Measurements from ENCODE around the gene RILPL2. TPM values are rescaled to one million over a fixed set of nuclear protein-coding genes. Genes with fewer than 3 reads are reported as not detected.
"Not testable (repeated sequence)": the region's sequence is repeated elsewhere in the genome, so short reads cannot be mapped to it uniquely, and the experiment has no call there.

The RILPL2 gene
- polyA plus RNA-seq, 3 donors from 2014 or later, result 4.7 to 6.5 (median 6.5) TPM

DNA sequence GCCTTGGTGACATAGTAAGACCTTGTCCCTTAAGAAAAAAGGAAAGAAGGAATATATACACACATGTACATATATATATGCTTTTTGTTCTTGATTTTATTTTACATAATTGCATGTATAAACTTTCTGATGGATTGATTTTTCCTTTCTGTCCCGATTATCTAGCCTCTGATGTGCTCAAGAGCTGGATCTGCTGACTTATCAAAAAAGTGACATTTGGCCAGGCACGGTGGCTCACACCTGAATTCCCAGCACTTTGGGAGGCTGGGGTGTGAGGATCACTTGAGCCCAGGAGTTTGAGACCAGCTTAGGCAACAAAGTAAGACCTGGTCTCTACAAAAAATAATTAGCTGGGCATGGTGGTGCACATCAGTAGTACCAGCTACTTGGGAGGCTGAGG lies 33.5 kb upstream of the RILPL2 start:
- Mint-ChIP-seq H3K27ac (no peak overlapping the region), H3K9me3 (no peaks in the 10 kb centered on the region), H3K4me3 (no peak overlapping the region), H3K27me3 (ENCODE audit: low read depth in 3 of 3) (peaks cover 0 to 1% (median 0%) of the 10 kb centered on the region in 3 donors), H3K36me3 (peaks cover 0 to 23% (median under 1%) of the 10 kb centered on the region in 3 donors), H3K4me1 (peaks cover 10 to 14% of the 10 kb centered on the region in 2 donors)
- DNase-seq, result no peak

DNA sequence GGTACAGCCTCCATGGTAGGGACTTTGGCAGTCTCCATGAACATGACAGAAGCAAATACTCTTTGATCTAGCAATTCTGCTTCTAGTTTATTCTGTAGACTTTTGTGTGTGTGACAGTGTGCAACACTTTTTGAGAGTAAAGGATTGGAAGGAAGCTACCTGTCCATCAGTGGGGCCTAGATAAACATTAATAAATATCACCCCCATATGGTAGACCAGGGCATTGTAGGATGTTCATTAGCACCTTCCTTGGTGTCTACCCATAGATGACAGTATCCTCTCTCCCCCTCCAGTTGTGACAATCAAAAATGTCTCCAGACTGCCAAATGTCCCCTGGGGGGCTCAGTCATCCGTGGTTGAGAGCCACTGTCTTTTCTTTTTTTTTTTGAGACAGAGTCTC lies 32.3 kb upstream of the RILPL2 start:
- no peak for DNase-seq
- peaks cover 0 to 27% (median 4%) of the 10 kb centered on the region in 3 donors for H3K36me3 Mint-ChIP-seq
- H3K27ac Mint-ChIP-seq, result no peak overlapping the region
- peaks cover 0 to 1% (median 0%) of the 10 kb centered on the region in 3 donors for H3K27me3 Mint-ChIP-seq (ENCODE audit: low read depth in 3 of 3)
- peaks cover 10 to 19% of the 10 kb centered on the region in 2 donors for H3K4me1 Mint-ChIP-seq
- H3K4me3 Mint-ChIP-seq, result no peak overlapping the region
- H3K9me3 Mint-ChIP-seq, result no peaks in the 10 kb centered on the region

DNA sequence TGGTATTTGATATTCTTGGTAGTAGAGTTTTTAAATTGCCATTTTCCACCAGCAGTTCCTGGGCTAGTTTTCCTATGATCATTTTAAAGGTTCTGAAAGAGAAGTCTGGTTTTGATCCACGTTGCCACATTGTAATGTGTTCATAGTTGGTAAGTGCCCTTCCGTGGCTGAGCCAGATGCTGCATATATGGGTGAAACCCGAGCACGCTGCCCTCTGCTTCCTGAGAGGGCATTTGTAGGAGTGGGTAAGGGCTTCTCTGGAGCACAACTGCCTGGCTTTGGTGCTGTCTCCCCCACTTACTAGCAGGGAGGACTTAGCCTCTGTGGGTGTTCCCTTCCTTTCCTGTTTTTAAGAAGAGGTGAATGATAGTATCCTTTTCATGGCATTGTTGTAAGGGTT lies 28.6 kb upstream of the RILPL2 start:
- Mint-ChIP-seq H3K27ac (peak overlapping the region in 1 of 6 donors; percentile 36), H3K9me3 (no peaks in the 10 kb centered on the region)

DNA sequence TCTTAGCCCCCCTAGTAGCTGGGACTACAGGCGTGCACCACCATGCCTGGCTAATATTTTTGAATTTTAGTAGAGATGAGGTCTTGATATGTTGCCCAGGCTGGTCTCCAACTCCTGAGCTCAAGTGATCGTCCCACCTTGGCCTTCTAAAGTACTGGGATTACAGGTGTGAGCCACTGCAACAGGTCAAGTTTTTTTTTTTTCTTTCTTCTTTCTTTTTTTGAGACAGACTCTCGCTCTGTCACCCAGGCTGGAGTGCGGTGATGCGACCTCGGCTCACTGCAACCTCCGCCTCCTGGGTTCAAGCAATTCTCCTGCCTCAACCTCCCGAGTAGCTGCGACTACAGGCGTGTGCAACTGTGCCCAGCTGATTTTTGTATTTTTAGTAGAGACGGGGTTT lies 26.7 kb upstream of the RILPL2 start:
- H3K4me3 Mint-ChIP-seq; H3K9me3 Mint-ChIP-seq; H3K27ac Mint-ChIP-seq; H3K27me3 Mint-ChIP-seq (ENCODE audit: low read depth in 3 of 3); DNase-seq: not testable (repeated sequence)
- H3K36me3 Mint-ChIP-seq, result peaks cover 4 to 21% (median 4%) of the 10 kb centered on the region in 3 donors
- peaks cover 32 to 50% of the 10 kb centered on the region in 2 donors for H3K4me1 Mint-ChIP-seq

More for the DNA sequence above, 28.6 kb upstream of the RILPL2 start:
- peaks cover 4 to 21% (median 4%) of the 10 kb centered on the region in 3 donors for H3K36me3 Mint-ChIP-seq
- peaks cover 0 to 1% (median 0%) of the 10 kb centered on the region in 3 donors for H3K27me3 Mint-ChIP-seq (ENCODE audit: low read depth in 3 of 3)
- H3K4me3 Mint-ChIP-seq, result no peak overlapping the region
- peaks cover 18 to 35% of the 10 kb centered on the region in 2 donors for H3K4me1 Mint-ChIP-seq
- DNase-seq, result no peak

DNA sequence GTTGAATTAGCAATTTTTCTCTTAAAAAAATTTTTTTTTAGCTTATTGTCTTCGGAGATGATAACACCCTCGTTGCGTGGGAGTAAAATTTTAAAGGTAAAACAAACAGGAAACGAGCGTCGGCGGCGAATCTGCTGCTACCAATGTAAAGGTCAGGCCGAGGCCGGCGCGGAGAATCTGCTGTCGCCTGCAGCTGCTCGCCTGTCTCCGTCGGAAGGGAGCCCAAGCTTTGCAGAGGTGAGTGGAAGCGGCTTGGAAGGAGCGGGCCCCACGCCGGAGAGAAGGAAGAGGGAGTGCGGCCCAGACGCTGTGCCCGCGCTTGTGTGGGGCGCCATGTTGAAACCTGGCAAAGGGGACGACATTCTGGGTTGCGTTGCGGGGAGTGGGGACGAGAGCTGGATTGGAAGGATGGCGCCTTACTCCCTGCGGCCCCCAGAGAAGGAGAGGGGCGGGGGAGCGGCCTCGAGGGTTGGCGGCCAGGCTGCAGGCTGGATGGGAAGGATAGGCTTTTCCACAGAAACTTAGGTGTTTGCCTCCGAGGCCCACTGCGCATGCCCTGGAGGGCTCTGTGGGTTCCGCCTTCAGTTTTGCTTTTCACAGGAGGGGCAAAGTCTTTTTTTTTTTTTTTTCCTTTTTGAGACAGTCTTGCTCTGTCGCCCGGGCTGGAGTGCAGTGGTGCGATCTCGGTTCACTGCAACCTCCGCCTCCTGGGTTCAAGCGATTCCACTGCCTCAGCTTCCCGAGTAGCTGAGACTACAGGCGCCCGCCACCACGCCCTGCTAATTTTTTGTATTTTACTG lies 21.7 kb upstream of the RILPL2 start, which contains the start of gene SNRNP35:
Gene SNRNP35, plus strand, starts transcription at position 160 of the 800 bp plus-strand sequence. CDS start 7,402 bp downstream, outside the sequence.
- peak; percentile 87 to 88 (median 88) for DNase-seq
- Mint-ChIP-seq H3K27me3 (ENCODE audit: low read depth in 3 of 3) (peaks cover 6 to 9% (median 6%) of the 10 kb centered on the region in 3 donors), H3K27ac (peak within 1 kb of the TSS; percentile 98 to 100 (median 99)), H3K4me1 (peaks cover 28 to 35% of the 10 kb centered on the region in 2 donors), H3K36me3 (peaks cover 0 to 5% (median 4%) of the 10 kb centered on the region in 3 donors), H3K9me3 (peaks cover 0 to 2% (median 0%) of the 10 kb centered on the region in 6 donors), H3K4me3 (peak within 1 kb of the TSS; percentile 99 to 100 (median 100))

DNA sequence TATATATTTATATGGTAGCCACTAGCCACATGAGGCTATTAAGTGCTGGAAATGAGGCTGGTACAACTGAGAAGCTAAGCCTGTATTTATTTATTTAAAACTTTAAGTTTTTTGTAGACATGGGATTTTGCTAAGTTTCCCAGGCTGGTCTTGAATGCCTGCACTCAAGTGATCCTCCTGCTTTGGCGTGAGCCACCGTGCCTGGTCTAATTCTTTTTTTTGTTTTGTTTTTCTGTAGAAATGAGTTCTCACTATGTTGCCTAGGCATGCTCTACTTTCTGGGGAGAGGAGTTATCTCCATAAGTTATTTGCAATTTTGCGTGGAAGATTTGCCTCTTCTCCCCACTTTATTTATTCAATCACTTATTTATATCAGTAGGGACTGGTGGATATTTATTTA lies 16.7 kb upstream of the RILPL2 start:
- peaks cover 4 to 9% (median 6%) of the 10 kb centered on the region in 3 donors for H3K27me3 Mint-ChIP-seq (ENCODE audit: low read depth in 3 of 3)
- no peaks in the 10 kb centered on the region for H3K9me3 Mint-ChIP-seq
- no peak overlapping the region for H3K4me3 Mint-ChIP-seq
- peak overlapping the region in 1 of 6 donors; percentile 17 for H3K27ac Mint-ChIP-seq
- DNase-seq, result peak; percentile 23 to 53 (median 38)
- no peaks in the 10 kb centered on the region for H3K36me3 Mint-ChIP-seq
- peaks cover 17% of the 10 kb centered on the region in 2 donors for H3K4me1 Mint-ChIP-seq

DNA sequence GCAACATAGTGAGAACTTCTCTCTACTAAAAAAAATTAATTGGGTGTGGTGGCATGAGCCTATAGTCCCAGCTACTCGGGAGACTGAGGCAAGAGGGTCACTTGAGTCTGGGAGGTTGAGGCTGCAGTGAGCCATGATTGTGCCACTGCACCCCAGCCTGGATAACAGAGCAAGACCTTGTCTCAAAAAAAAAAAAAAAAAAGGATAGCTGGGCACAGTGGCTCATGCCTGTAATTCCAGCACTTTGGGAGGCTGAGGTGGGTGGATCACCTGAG lies 15.7 kb upstream of the RILPL2 start:
- DNase-seq; H3K27me3 Mint-ChIP-seq (ENCODE audit: low read depth in 3 of 3); H3K36me3 Mint-ChIP-seq; H3K9me3 Mint-ChIP-seq; H3K4me3 Mint-ChIP-seq: not testable (repeated sequence)
- Mint-ChIP-seq H3K27ac (peak overlapping the region in 1 of 6 donors; percentile 17), H3K4me1 (peaks cover 14 to 19% of the 10 kb centered on the region in 2 donors)

DNA sequence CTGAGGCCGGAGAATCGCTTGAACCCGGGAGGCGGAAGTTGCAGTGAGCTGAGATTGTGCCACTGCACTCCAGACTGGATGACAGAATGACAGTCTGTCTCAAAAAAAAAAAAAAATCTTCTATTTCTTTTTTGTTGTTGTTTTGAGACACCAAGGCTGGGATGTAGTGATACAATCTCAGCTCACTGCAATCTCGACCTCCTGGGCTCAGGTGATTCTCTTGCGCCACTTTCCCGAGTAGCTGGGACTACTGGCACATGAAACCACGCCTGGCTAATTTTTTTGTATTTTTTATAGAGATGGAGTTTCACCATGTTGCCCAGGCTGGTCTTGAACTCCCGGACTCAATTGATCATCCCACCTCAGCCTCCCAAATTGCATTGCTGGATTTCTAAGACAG lies 14.2 kb upstream of the RILPL2 start:
- Mint-ChIP-seq H3K27me3 (ENCODE audit: low read depth in 3 of 3) (peaks cover 0 to 5% (median 4%) of the 10 kb centered on the region in 3 donors), H3K27ac (no peak overlapping the region), H3K36me3 (no peaks in the 10 kb centered on the region), H3K4me1 (peaks cover 13 to 19% of the 10 kb centered on the region in 2 donors), H3K9me3 (no peaks in the 10 kb centered on the region), H3K4me3 (no peak overlapping the region)
- no peak for DNase-seq

DNA sequence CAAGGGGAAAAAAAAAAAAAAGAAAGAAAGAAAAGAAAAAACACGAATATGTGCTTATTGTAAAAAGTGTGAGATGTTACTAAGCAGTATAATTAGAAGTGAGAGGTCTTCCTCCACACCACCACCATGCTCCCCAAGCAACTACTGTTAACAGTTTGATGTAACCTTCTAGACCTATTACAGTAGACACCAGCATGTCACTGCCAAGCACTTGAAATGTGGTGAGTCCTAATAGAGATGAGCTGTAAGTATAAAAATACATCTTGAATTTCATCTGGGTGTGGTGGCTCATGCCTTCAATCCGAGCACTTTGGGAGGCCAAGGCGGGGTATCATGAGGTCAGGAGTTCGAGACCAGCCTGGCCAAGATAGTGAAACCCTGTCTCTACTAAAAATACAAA lies 13.4 kb upstream of the RILPL2 start:
- H3K27me3 Mint-ChIP-seq (ENCODE audit: low read depth in 3 of 3), result peaks cover 0 to 7% (median 4%) of the 10 kb centered on the region in 3 donors
- H3K9me3 Mint-ChIP-seq, result no peaks in the 10 kb centered on the region
- H3K4me1 Mint-ChIP-seq, result peaks cover 13 to 19% of the 10 kb centered on the region in 2 donors
- H3K27ac Mint-ChIP-seq, result peak overlapping the region in 3 of 6 donors; percentile 70 to 76 (median 73)
- no peaks in the 10 kb centered on the region for H3K36me3 Mint-ChIP-seq
- no peak overlapping the region for H3K4me3 Mint-ChIP-seq
- no peak for DNase-seq

DNA sequence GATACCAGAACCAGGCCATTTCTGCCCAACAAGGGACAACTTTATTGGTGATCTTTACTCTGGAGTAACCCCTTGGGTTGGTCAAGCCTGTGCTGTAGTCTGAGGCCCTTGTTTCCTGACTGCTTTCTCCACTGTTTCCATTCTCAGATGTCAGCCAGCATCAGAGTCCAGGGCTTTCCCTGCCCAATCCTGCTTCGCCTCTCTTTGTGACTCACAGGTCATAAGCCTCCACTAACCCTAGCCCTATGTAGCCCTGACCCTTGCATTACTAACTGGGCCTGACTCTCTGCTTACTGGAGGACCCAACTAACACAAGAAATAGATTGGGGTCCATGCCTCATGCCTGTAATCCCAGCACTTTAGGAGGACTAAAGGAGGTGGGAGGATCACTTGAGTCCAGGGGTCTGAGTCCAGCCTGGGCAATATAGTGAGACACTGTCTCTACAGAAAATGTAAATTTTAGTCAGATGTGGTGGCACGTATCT lies 12.8 kb upstream of the RILPL2 start:
- DNase-seq, result no peak
- Mint-ChIP-seq H3K9me3 (no peaks in the 10 kb centered on the region), H3K4me1 (peaks cover 13 to 19% of the 10 kb centered on the region in 2 donors), H3K27me3 (ENCODE audit: low read depth in 3 of 3) (peaks cover 0 to 7% (median 4%) of the 10 kb centered on the region in 3 donors), H3K36me3 (no peaks in the 10 kb centered on the region), H3K27ac (peak overlapping the region in 5 of 6 donors; percentile 56 to 77 (median 73)), H3K4me3 (peak overlapping the region; percentile 42 to 69 (median 53))

DNA sequence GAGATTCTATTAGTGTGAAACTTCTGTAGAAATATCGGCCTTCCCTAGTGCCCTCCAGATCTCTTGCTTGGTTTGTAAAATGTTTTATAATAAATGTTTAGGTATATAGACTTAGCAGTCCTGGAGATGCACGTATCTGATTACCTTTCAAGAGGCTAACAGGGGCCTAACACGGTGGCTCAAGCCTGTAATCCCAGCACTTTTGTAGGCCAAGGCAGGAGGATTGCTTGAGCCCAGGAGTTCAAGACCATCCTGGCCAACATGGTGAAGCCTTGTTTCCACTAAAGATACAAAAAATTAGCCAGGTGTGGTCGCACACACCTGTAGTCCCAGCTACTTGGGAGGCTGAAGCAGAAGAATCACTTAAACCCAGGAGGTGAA lies 9.8 kb upstream of the RILPL2 start:
- no peak overlapping the region for H3K4me3 Mint-ChIP-seq
- no peaks in the 10 kb centered on the region for H3K9me3 Mint-ChIP-seq
- H3K36me3 Mint-ChIP-seq, result no peaks in the 10 kb centered on the region
- H3K27ac Mint-ChIP-seq, result peak overlapping the region in 1 of 6 donors; percentile 58
- H3K27me3 Mint-ChIP-seq (ENCODE audit: low read depth in 3 of 3), result peaks cover 0 to 4% (median 0%) of the 10 kb centered on the region in 3 donors
- H3K4me1 Mint-ChIP-seq, result peaks cover 13 to 19% of the 10 kb centered on the region in 2 donors
- no peak for DNase-seq

DNA sequence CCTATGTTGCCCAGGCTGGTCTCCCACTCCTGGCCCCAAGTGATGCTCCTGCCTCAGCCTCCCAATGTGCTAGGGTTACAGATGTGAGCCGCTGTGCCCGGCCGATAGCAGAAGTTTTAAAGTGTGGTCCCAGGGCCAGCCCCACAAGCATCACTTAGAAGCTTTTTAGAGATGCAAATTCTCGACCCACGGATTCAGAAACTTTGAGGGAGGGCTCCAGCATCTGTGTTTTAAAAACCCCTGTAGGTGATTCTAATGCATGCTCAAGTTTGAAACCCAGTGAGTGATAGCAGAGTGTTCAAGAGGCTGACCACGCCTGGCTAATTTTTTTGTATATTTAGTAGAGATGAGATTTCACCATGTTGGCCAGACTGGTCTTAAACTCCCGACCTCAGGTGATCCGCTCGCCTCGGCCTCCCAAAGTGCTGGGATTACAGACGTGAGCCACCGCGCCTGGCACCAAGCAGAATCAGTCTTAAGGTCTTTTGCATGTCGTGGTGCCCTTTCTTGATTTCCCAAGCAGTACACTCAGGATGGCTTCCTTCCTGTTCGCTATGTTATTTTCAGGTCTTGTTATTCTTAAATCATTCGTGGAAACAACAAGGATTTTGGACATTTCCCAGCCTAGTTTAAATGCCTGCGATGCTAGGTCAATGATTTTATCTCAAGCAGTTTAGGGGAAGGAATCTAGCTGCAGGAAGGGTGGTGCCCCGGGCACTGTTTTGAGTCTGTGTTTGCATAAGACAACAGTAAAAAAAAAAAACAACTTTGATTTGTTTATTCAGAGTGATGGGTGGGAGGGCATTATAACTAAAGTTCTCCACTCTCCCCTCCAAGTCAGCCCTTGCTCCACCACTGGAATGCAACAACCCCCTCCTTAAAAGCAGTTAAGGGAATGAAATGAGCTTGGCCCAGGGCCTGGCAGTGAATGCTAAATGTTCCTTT lies 9.2 kb upstream of the RILPL2 start:
- Mint-ChIP-seq H3K27me3 (ENCODE audit: low read depth in 3 of 3) (peaks cover 0 to 4% (median 0%) of the 10 kb centered on the region in 3 donors), H3K9me3 (no peaks in the 10 kb centered on the region), H3K4me1 (peaks cover 13 to 19% of the 10 kb centered on the region in 2 donors), H3K36me3 (no peaks in the 10 kb centered on the region), H3K27ac (peak overlapping the region in 1 of 6 donors; percentile 58), H3K4me3 (no peak overlapping the region)
- DNase-seq, result no peak

DNA sequence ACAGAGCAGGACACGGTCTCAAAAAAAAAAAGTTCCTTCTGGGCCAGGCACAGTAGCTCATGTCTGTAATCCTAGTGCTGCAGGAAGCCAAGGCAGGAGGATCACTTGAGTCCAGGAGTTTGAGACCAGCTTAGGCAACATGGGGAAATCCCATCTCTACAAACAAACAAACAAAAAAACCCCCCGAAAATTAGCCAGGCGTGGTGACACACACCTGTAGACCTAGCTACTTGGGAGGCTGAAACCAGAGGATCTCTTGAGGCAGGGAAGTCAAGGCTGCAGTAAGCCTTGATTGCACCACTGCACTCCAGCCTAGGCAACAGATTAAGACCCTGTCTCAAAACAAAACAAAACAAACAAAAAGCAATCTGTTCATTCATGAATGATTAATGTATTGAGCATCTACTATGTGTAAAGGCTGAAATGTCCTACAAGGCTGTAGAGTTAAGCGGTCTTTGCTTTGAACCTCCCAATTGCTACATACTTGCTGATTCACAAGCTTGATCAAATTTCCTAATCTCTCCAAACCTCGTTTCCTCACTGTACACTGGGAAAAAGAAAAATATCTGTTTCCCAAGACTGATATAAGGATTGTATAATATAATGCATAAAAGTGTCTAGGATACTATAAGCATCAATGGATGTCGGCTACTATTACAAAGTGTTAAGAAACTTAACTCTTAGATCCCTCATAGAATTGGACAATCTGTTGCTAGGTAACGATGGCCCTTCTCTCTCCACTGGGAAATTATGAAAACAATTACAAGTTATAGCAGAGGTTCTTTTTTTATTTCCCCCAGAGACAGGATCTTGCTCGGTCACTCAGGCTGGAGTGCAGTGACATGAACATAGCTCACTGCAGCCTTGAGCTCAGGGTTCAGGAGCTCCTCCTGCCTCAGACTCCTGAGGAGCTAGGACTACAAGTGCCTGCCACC lies 7.9 kb upstream of the RILPL2 start:
- Mint-ChIP-seq H3K4me1 (peaks cover 13 to 16% of the 10 kb centered on the region in 2 donors), H3K4me3 (no peak overlapping the region), H3K36me3 (no peaks in the 10 kb centered on the region), H3K27ac (no peak overlapping the region), H3K9me3 (no peaks in the 10 kb centered on the region), H3K27me3 (ENCODE audit: low read depth in 3 of 3) (peaks cover 0 to 4% (median 0%) of the 10 kb centered on the region in 3 donors)
- DNase-seq, result no peak
